ENCODE results near the gene CRYGB.

GRCh38 chr2:208122248-208122647, 23.7 kb downstream of the CRYGB start:
- TF ChIP-seq CTCF (IDR thresholded peaks at IDR 0.05; ENCODE audit: low read depth, low read length, poor library complexity, severe bottlenecking), result no peak
- TF ChIP-seq EZH2phosphoT487 (IDR thresholded peaks at IDR 0.05; ENCODE audit: borderline replicate concordance, low read length), result no peak

Data from DOHH2 (cell line).